ACHN (cell line): ENCODE data around the gene CD79B.

Experiments
- DNase-seq: peaks from one replicate; pipeline ENCODE4 v3.0.0-alpha.2; 2015
- in situ Hi-C: cut with HindIII; loops from 2 replicates; pipeline ENCODE4 v1.10.0; 2017; ENCODE audit warnings: low sequenced_read_pairs, low pct_ligation_motif_present, low pct_unique_long_range_greater_than_20kb

The CD79B gene

DNA sequence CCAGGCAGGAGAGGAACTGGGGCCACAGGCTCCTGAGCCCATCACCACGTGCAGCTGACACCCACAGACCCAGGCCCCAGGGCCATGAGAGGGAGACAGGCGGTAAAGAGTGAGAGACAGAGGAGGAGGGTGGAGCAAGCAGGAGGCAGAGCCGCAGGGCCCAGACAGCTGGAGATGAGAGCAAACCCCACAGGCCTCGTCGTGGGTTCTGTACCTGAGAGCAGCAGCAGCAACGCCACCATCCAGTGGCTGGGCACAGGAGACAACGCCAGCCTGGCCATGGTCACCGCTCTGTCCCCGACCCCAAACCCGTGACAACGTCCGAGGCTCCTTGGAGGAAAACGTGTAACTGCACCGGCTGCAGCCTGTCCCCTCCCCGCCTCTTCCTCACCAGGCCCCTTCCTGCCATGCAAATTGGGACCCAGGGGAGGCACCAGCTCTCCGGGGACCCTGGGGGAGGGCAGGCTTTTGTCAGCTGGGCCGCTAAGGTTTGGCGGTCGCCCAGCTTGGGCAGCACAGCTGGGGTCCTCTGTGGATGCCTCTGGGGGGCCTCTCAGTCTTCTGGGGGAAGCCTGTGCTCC, at the start of gene CD79B:
Gene CD79B, minus strand, starts transcription at position 351 of the 581 bp plus-strand sequence. Its CDS starts 70 bp downstream, at position 281.
- no peak for DNase-seq
- in situ Hi-C loops: no loop called here

DNA sequence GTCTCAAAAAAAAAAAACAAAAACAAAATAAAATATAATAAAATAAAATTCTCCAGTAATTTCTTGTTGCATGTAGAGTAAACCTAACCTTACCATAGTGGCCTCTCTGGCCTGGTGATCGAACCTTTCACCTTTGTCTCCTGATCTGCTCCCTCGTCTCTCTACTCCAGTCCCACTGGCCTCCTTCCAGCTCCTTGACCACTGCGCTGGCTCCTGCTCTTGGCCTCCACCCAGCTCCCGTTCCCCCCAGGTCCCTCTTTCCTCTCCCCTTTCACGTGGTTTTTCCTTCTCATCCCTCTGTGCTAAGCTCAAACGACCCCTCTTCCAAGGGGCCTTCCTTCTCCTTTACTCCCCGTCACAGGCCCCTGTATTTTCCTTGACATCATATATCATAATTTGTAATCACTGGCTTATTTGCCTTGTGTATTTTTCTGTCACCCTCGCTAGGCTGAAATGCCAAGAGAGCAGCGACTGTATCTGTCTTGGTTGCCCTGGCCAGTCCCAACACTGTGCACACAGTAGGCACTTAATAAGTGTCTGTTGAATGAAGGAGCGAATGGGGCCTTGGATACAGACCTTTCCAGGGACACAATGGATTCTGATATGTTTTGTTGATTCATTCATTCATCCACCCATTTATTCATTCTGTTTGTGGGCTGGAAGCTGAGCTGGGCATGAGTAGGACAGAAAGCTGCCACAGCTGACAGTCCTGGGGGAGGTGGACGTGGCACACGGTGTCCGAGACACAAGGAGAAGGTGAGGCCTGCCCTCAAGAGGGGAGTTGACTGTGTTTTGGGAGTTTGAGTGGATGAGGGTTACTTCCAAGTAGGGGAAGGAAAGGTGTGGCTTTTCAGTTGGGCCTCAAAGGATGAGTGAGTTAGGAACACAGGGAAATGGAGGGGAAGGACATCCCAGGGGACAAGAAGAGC, 46.4 kb upstream of the CD79B start:
- DNase-seq: no peak
- in situ Hi-C loops: no loop called here

DNA sequence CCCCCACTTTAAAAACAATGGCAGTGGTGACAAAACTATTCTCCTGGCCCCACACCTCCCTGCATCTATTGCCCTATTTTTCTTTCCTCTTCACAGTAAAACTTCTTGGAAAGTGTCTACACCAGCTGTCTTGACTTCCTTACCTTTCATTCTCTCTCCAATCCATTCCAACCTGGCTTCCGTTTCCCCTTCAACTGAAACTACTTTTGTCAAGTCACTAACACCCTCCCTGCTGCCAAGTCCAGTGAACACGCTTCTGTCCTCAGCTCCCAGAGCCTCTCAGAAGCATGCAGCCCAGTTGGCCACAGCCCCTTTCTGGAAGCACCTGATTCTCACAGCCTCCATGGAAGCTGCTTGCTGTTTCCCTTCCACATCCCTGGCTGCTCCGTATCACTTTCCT, 44.6 kb upstream of the CD79B start:
- no peak for DNase-seq
- in situ Hi-C loops: no loop called here

GRCh38 chr17:63975541-63976092, 43.5 kb upstream of the CD79B start:
- in situ Hi-C loops: no loop called here
- no peak for DNase-seq

- in situ Hi-C loops: no loop called here
- DNase-seq: peak; percentile 66
Measured at GRCh38 chr17:63974594-63975192, 42.6 kb upstream of the CD79B start.

DNA sequence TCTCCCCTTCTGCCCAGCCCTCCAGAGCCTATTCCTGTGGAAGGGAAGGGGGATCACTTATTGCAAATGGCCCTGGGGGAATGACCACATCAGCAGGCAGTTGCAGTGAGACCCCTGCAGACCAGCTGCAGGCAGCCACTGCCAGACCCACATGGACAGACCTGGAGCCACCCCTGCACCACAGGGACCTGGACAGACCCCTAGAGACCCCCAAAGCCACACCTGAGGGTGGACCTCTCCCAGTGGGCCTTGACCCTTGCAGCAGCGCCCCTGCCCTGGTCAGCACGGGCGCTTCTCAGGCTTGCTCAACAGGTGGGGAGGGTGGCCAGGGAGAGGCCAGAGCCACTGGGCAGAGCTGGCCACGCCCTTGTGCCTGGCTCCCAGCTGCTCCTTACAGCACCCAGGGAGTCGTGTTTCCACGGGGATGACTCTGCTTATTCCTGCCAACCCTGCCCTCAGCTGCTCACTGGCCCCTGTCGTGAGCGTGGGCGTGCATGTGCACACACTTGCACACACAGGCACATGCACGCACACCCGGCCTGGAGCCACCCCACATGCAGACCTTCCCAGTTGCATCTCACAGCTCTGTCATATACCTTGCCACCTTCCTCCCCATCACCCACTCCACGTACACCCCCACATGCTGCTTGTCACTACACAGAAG, 41.9 kb upstream of the CD79B start:
- DNase-seq: peak; percentile 43
- in situ Hi-C loops: no loop called here

GRCh38 chr17:63973247-63973646, 41.1 kb upstream of the CD79B start:
- DNase-seq: no peak
- in situ Hi-C loops: no loop called here

DNA sequence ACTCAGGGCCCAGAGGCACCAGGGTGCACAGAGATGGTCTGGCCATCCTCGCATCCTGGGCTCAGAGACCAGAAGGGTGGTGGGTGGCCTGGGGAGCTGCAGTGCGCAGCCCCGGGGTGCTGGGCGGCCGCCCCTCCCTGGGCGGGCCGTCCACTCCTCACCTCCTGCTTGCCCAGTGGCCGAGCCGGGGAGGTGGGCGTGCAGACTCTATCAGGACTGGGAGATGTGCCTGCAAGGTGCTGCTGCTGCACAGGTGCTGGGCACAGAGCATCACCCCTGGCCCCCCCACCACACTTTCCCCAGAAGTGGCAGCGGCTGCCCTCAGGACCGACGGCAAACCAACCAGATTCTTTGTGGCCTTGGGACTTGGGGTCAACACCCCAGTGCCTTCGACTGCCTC, 40.7 kb upstream of the CD79B start, which contains the start of gene SCN4A:
Gene SCN4A, minus strand, starts transcription at position 123 of the 400 bp plus-strand sequence. Its CDS starts 77 bp downstream, at position 46.
- no peak for DNase-seq
- in situ Hi-C loops: no loop called here

DNA sequence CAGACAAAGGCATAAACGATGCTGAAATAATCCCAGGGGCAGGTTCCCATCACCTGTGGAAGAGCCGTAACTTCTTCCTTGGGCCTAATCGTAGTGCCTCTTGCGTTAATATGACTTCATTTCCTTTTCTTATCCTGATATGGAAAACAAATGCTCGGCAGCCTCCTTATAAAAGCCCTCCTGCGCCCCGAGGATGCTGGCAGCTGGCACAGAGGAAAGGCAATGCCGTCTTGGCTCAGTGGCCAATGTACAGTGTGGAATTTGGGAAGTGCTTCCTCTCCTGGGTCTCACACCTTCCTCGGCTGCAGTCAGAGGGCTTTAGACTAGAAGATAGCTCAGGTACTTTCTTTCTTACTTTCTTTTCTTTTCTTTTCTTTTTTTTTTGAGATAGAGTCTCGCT, 37.1 kb upstream of the CD79B start:
- DNase-seq: no peak

GRCh38 chr17:63967953-63968352, 35.8 kb upstream of the CD79B start:
- DNase-seq: no peak
- in situ Hi-C loops: no loop called here

More for the DNA sequence above, 37.1 kb upstream of the CD79B start:
- in situ Hi-C loops: no loop called here

- DNase-seq: no peak
- in situ Hi-C loops: no loop called here
Measured at GRCh38 chr17:63966646-63967264, 34.6 kb upstream of the CD79B start.

DNA sequence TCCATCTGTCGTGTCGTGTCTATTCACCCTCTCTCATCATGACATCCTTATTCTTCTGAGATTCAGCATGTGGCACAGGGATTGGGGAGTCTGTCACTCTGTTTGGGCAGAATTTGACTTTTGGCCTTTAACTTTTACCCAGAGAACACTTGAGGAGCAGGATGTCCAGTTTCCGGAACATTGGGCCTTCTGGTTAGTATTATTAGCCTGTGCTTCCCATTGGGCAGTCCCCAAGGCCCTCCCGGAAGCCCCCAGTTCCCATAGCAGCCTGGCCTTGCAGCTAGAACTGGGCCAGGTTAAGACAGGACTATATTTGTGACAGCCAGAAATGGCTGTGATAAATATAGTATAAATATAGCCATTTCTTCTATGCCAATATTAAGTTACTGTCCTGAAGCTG, 31.0 kb upstream of the CD79B start:
- no peak for DNase-seq
- in situ Hi-C loops: no loop called here

- in situ Hi-C loops: no loop called here
- DNase-seq: no peak
Measured at GRCh38 chr17:63962298-63962744, 30.2 kb upstream of the CD79B start.

- peak; percentile 70 for DNase-seq
- in situ Hi-C loops: no loop called here
Measured at GRCh38 chr17:63961355-63962212, 29.5 kb upstream of the CD79B start.

GRCh38 chr17:63960430-63960829, 28.3 kb upstream of the CD79B start:
- in situ Hi-C loops: no loop called here

DNA sequence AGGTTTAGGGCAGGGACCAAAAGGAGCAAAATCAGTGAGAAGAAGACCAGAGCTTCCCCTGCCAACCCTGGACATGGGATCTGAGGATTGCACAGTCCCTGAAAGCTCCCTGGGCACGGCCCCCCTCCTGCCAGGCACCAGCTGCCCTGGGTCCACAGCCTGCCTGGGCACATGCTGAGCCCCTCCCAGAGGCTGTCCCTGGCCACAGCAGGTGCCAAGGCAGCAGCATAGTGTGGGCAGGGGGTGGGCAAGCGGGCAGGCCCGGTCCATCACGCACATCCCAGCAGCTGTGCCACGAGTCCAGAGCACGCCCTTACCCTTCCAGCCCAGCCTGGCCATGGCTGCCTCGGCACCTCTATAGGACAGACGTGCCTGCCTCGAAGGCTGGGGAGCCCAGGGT, 27.9 kb upstream of the CD79B start:
- in situ Hi-C loops: no loop called here
- no peak for DNase-seq

More at GRCh38 chr17:63960430-63960829, 28.3 kb upstream of the CD79B start:
- no peak for DNase-seq

- in situ Hi-C loops: no loop called here
- no peak for DNase-seq
Measured at GRCh38 chr17:63956296-63956920, 24.3 kb upstream of the CD79B start.
